Glomerular visceral epithelial cell (primary cell): ENCODE measurements around the gene QRFP.
"Not testable (repeated sequence)": the region's sequence is repeated elsewhere in the genome, so short reads cannot be mapped to it uniquely, and the experiment has no call there.

Experiments used
- DNase-seq: peaks from one replicate; pipeline ENCODE4 v3.0.0-alpha.2; 2016; ENCODE audit errors: extremely low spot score

QRFP gene

DNA sequence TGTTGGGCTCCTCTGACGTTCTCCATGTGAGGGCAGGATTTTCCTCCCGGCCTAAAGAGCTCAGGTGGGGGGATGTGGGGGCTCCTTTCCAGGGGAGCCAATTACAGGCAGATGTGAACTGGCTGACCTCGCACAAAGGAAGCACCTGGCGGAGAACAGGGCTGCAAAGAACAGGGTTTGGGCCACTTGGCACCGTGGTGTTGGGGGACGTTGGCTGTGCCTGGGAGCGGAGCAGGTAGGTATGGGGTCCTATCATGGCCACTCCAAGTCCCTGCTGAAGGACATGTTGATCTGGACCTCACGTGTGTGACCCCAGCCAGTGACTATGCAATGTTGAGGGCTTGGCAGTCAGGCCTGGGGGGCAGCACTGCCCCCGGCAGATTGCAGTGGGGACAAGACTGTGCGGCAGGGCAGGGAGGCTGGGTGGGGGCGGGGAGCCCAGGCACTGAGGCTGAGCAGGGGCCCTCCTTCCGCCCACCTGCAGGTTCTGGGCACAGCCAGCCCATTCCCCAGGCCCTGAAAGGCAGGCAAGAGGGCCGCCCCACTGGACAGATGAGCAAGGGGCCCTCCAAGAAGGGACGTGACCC is 23.0 kb upstream of the QRFP start:
- no peak for DNase-seq

DNA sequence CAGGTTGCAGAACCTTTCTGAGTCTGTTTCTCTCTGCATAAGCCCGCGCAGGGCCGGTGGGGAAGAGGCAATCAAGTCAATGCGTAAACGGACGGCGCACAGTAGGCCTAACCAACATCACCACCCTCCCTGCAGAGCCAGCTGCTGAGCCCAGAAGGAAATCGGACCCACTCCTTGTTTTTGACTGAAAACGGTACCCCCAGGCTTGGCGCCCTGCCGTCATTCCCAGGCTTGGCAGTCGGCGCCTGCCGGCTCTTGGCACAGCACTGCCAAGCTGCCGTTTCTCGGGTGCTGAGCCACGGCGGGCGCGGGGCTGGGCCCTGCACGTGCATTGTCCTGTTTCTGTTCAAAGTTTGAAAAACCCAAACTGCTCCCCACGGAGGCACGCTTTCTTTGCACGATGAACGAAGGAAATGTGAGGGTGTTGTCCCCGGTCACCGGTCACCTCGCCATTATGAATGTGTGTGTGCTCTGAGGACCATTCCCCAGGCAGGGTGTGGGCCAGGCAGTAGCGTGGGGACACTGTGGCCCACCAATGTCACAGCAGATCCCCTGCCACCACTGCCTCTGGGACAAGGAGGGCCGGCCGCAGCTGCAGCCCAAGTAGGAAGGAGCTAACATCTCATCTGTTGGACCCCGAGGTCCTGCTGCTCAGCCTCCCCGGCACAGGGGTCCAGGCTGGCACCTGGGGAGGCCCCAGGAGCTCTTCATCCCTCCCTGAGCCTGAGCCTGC is 22.4 kb upstream of the QRFP start:
- no peak for DNase-seq

DNA sequence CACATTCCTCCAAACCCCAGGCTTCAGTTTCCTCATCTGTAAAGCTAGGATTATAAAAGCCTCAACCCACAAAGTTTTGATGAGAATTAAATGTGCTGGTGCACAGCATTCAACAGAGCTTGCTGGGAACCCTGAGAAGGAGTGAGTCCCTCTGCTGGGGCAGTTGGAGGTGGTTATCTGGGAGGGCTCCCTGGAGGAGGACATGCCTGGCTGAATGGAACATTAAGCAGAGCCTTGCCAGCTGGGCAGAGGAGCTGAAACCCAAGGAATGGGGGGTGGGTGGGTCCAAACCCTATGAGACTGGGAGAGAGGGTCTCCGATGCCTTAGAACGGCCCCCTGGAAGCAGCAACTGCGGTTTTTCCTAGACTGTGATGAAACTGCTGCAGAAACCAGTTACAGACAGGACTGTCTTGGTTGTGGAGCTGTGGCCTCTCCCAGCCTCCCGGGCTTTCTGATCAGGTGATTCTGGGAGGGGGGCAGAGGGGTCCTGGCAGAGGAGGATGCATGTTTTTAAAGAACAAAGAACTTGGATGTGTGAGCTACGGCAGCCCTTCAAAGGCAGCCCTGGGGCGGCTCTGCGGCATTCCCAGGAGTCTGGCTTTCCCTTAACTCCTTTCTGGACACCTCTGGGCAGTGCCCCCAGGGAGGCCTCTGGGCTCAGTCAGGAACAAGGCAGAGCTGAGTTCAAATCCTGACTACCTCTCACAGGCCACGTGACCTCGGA is 21.7 kb upstream of the QRFP start:
- DNase-seq: no peak

DNA sequence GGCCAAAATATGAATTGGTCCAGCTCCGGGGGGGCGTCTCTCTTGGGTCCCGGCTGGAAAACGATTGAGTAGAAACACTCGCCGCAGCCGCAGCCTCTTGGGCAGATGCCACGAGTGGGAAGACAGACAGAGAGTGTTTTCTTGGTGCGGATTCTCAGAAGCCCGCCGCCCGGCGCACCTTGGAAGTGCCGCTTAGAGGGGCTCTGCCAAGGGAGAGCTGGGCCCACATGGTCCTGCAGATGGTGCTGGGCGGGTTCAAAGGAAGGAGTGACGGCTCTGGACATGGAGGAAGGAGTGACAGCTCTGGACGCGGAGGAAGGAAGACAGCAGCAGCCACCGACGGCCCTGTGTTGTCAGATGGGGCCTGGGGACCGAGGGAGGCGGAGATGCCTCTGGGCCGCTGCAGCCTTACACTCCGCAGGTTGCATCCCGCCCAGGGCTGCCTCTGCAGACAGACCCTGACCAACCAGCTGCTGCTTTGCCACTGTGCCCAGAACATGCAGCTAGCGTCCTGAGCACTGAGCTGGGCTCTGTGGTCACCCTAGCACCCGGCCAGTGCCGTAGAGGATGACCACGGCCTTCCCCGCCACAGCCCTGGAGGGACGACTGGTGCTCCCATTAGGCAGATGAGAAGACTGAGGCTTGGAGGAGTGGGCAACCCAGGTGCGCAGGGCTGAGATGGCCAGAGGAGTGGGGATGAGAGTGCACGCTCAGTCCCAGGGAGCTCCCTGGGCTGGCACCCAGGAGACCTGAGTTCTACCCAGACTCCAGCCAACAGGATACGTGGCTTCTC is 20.8 kb upstream of the QRFP start:
- no peak for DNase-seq

DNA sequence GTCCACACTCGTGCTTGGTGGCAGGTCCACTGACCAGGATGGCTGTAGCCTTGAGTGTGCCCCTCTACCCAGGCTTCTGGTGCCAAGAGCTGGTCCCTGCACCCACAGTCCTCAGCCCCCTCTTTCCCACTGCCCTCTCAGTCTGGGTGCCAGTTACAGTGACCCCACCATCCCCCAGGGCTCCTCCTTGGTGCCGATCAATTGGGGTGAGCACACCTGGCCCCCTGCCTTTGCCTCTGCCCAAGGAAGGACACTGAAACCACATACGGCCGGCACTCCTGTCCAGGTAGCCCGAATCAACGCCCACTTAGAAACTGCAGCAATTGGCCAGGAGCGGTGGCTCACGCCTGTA is 18.5 kb upstream of the QRFP start:
- DNase-seq: no peak

DNA sequence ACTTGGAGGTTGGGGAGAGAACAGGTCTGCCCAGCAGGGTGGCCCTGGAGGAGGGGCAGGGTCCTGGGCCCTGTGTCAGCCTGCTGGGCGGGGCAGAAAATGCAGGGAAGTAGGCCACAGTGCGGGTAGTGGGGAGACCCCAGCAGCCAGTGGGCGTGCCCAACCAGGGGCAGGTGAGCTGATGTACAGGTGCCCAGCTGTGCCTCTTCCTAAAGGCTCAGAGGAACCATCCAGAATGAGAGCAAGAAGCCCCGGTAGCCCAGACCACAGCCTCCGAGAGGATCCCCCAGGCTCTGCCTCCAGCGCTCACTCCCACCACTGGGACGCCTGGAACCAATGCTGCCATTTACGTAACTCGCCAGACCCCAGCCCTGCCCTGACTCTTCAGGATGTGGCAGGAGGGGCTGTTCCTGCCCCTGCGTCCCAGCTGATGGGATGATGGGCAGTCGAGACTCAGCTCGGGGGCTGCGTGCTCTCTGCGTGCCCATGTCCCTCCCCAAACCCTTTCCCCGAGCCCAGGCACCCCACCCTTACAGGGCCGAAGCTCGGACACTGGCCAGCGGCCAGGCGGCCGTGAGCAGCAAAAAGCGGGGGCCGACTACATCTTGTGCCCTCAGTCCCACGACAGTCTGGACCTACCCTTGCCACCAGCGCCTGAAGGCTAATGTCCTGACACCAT is 17.9 kb upstream of the QRFP start:
- no peak for DNase-seq

DNA sequence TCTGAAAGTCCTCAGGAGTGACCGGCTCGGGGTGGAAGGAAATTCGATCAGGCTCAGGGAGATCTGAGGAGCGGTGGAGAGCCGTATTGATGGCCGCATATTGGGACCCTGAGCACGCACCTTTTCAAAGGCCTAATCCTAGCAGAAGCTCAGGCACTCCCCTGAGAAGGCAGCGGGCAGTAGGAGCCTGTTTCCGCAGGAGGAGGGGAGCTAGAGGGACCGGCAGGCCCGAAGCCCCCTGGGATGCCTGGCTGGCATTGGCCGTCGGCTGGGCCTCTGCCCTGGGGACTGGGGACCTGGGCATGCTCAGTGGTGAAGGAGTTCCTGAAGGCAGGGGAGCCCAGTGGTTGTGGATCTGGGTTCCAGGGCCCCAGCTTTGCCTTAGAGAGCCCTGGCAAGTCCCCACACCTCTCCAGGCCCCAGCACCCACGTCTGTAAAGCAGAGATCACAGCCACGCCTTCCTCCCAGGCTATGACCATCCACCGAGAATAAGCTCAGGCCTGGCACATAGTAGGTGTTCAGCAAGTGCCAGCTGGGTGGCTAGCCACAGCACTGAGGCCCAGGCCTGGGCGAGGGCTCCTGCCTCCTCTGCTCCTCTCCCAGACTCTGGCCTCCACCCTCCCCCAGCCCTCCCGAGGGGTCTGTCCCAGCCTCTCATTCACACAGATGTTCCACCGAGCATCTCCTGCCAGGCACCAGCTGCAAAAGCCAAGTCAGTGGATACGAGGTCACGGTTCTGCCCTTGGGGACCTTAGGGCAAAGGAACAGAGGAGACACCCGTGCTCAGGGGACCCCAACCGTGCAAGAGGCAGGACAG is 17.2 kb upstream of the QRFP start:
- DNase-seq: no peak

DNA sequence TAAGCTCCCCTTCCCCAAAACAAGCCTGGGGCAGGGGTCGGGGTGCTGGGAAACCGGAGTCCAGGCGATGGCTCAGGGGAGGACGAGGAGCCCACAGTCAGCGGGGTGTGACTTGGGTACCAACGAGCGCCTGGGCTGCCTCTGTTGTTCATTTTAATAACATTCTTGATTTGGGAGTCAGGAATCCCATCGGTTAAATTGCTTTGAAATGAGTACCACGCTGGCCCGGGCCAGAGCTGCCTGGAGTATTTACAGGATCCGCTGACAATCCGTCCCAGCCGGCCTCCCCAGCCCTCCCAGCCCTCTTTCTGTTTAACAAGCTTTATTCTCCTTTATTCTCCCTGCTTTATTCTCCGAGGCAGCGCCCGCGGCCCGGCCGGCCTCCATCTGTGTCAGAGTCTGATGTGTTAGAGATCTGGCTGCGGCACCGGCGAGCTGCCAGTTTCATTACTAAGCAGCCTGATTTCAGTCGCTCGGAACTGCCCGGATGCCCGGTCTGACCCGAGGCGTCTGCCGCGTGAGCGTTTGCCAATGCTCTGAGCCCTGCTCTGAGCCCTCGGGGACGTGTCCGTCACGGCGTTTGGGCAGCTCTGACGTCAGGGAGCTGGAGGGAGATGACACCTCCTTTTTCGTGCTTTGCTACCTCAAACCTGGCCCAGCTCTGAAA is 16.5 kb upstream of the QRFP start:
- DNase-seq: peak; percentile 86

DNA sequence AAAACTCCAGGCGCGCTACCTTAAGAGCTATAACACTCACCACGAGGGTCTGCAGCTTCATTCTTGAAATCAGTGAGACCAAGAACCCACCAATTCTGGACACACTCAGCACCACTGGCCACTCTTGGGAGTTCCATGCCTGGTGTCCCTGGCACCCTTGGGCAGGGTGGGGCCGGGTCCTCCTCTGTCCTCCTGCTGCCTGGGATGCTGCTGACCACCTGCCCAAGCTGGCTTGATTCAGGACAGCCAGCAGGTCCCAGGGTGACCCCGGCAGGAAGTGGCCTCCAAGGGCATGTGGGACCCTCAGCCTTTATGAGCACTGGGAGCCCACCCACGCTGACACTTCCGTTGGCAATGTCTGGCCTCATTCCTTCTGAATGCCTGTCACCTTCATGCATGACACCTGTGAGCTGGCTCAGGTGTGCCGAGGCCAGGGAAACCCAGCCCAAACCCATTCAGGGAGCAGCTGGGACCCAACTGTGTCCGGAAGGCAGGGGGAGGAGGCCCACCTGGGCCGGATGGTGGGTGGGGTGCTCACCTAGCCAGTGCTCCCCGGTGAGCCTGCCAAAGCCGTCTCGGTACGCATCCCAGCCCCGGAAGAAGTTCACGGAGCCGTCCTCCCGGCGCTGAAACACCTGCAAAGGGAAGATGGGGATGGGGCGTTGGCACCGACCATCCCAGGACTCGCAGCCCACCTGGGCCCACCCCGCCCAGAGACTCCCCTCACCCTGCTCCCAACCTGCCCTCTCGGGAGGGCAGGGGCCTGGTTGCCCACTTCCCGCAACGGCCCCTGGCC is 14.8 kb upstream of the QRFP start:
- no peak for DNase-seq

DNA sequence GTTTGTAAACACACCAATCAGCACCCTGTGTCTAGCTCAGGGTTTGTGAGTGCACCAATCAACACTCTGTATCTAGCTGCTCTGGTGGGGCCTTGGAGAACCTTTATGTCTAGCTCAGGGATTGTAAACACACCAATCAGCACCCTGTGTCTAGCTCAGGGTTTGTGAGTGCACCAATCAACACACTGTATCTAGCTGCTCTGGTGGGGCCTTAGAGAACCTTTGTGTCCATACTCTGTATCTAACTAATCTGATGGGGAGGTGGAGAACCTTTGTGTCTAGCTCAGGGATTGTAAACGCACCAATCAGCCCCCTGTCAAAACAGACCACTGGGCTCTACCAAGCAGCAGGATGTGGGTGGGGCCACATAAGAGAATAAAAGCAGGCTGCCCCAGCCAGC is 14.1 kb upstream of the QRFP start:
- DNase-seq: not testable (repeated sequence)

DNA sequence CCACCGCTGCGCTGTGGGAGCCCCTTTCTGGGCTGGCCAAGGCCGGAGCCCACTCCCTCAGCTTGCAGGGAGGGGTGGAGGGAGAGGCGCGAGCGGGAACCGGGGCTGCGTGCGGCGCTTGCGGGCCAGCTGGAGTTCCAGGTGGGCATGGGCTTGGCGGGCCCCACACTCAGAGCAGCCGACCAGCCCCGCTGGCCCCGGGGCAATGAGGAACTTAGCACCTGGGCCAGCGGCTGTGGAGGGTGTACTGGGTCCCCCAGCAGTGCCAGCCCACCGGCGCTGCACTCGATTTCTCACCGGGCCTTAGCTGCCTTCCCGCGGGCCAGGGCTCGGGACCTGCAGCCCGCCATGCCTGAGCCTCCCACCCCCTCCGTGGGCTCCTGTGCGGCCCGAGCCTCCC is 13.4 kb upstream of the QRFP start:
- not testable (repeated sequence) for DNase-seq

DNA sequence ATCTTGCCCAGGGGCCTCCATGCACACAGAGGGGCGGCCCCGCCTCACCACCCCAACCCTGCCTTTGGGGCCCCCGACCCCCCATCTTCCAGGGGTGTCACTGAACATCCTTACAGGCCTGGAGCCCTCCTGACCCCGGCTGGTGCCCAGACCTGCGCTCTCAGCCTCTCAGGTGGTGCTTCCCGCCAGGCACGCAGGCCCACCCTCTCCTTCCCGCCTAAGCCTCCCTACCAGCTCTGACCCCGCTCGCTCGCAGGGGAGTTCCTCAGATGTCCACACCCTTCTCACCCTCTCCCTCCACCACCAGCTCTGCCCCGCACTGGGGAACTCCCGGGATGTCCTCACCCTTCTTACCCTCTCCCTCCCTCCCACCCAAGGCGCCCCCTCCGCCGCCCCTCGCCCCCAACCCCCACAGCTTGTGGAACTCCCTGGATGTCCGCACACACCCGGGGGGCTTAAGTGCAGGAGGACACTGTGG is 12.3 kb upstream of the QRFP start:
- no peak for DNase-seq

DNA sequence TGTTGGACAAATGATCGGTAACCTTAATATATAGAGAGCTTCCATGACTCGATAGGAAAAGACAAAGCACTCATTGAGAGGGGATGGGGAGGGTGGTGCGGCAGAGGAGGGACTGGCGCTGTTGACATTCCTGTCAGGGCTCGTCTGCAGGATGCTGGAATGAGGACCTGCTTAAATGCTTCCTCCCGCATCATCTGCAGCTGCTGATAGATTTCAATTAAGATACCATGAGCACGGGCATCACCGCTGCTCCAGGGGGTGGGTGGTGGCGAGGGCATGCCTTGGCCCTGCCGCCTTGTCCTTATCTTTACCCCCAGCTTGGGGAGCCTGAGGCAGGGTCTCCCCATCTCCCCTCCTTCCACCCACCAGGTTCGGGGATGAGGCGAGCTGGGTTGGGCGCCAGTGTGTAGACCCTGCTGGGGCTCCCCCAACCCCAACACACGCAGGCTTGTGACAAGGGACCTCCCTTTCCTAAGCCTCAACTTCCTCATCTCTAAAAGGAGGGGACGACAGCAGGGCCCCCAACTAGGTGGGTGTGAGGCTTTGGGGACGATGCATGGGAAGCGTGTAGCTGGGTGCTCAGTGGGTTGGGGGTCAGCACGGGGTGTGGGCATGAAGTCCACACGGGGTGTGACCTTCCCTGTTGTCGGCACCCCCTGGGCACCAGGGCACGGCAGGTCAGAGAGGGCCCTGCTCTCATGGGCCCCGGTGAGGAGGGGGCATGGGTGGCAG is 11.7 kb upstream of the QRFP start:
- DNase-seq: no peak

DNA sequence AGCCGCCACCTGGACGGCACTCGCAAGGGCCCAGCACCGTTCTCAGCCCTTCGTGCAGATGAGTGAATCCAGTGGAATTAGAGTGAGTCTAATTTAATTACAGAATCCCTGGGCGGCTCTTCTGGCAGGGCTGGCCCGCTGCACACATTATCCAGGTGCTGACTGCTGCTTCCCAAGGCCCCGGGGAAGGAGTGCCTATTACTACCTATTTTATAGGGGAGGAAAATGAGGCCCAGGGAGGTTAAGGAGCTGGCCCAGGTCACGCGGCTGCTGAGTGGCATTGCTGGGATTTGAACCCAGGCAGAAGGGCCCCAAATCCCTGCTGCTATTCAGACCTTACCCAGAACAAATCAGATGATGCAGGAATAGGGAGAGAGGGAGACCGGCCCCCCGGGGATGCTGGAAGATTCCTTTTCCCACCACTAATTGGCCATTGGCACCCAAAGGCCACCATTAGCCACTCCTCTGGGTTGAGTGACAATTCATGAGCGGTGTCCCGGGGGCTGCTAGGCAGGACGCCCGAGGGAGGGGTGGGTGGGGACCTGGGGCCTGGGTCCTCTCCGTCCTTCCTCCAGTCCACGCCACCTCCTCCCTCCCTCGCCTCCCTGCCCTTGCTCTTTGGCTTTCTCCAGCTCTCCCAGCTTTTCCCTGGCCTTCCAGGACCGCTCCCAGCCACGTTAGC is 10.3 kb upstream of the QRFP start:
- DNase-seq: no peak

DNA sequence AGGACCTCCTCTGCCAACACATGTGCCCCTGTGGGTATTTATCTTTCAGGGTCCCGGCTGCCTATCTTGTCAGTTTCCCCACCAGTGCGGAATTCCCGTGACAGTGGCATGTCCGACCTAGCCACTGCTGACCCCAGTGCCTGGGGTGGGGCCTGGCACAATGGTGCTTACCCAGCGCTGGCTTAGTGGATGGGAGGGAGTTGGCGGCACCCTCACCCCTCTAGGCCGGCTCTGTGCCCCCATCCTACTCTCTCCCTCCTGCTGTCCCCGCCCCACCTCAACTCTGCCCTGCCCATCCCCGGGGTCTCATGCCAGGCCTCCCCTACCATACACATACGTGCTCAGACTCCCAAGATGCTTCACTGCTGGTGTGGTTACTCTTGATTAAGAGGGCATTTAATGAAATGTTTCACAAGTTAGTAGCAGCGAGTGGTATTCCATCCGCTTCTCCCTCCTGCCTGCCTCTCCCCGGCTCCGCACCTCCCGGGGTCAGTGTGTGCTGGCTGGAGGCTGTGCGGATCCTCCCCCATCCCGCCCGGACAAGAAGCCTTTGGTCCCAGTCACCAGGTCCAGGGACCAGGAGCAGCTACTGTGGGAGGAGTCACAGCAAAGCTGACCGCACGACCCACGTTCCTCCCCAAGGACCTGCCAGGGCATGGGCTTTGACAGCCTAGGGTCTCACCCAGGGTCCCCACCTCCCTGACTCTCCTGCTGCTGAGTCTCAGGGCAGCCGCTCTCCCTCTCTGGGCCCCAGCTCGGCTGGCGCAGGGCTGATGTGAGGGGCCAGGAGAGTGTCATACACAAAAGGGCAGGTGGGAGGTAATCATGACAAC is 9.5 kb upstream of the QRFP start:
- no peak for DNase-seq

DNA sequence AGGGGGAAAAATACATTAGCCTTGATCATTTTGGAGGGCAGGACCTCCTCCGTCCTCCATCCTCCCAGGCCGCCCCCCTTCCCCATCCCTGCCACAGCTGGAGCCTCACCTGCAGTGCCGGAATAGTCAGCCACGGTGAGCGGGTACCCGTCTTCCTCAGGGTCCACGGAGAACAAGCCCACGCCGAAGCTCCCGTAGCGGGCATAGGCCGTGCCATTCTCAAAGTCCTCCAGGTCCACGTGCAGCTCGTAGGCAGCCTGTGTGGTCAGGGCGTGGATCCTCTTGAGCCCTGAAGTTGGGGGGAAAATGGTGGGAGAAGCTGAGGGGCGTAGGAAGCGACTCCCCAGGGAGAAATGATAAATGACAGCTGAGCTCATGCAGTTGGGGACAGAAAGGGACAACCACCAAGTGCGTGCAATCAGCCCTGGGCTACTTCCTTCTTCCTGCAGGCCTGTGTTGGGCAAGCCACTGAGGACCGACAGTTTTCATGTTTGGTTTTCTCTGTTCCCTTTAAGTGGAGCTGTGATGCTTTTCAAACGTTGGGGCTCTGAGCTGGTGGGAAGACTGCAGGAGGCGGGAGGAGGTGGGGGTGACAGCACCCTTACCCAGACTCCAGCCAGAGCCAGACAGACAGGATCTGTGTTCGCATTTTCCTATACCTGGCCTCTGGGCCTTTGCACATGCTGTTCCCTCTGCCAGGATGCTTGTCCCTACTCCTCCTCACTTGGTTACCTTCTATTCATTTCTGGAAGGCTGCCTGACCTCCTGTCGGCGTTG is 8.7 kb upstream of the QRFP start:
- DNase-seq: no peak
